ENCODE results near the gene DNALI1.
A peak's percentile ranks its signal among the peaks of the same experiment; 100 is the strongest.
"Not testable (repeated sequence)": the region's sequence is repeated elsewhere in the genome, so short reads cannot be mapped to it uniquely, and the experiment has no call there.

DNALI1 gene

GRCh38 chr1:37553927-37554808 is 2.6 kb upstream of the DNALI1 start, which contains the start of gene SNIP1:
Gene SNIP1 (minus strand): TSS chr1:37554293. CDS start chr1:37554229, 64 bp downstream.
- peak; percentile 65 to 79 (median 78) for DNase-seq (ENCODE audit: low read depth in 4 of 4, low spot score in 1 of 4)

- no peak for DNase-seq (ENCODE audit: low read depth in 4 of 4, low spot score in 1 of 4)
These were observed 662 bp downstream of the DNALI1 start for GRCh38 chr1:37557402-37557801.

GRCh38 chr1:37558411-37558810 is 1.7 kb downstream of the DNALI1 start:
- no peak for DNase-seq (ENCODE audit: low read depth in 4 of 4, low spot score in 1 of 4)

GRCh38 chr1:37559080-37559479 is 2.3 kb downstream of the DNALI1 start:
- no peak for DNase-seq (ENCODE audit: low read depth in 4 of 4, low spot score in 1 of 4)

GRCh38 chr1:37559957-37560379 is 3.2 kb downstream of the DNALI1 start:
- DNase-seq (ENCODE audit: low read depth in 4 of 4, low spot score in 1 of 4), result not testable (repeated sequence)

- DNase-seq (ENCODE audit: low read depth in 4 of 4, low spot score in 1 of 4), result no peak
These were observed 3.8 kb downstream of the DNALI1 start for GRCh38 chr1:37560401-37561132.

GRCh38 chr1:37561133-37562132 is 4.7 kb downstream of the DNALI1 start:
- peak in 1 of 4 experiments; percentile 17 for DNase-seq (ENCODE audit: low read depth in 4 of 4, low spot score in 1 of 4)

- DNase-seq (ENCODE audit: low read depth in 4 of 4, low spot score in 1 of 4), result no peak
These were observed 6.2 kb downstream of the DNALI1 start for GRCh38 chr1:37562984-37563383.

GRCh38 chr1:37564892-37565291 is 8.2 kb downstream of the DNALI1 start:
- no peak for DNase-seq (ENCODE audit: low read depth in 4 of 4, low spot score in 1 of 4)

- DNase-seq (ENCODE audit: low read depth in 4 of 4, low spot score in 1 of 4), result no peak
These were observed 10.3 kb downstream of the DNALI1 start for GRCh38 chr1:37567023-37567422.

GRCh38 chr1:37570528-37571334 is 14.0 kb downstream of the DNALI1 start:
- no peak for DNase-seq (ENCODE audit: low read depth in 4 of 4, low spot score in 1 of 4)

- no peak for DNase-seq (ENCODE audit: low read depth in 4 of 4, low spot score in 1 of 4)
These were observed 18.2 kb downstream of the DNALI1 start for GRCh38 chr1:37574834-37575480.

GRCh38 chr1:37575692-37576091 is 19.0 kb downstream of the DNALI1 start:
- no peak for DNase-seq (ENCODE audit: low read depth in 4 of 4, low spot score in 1 of 4)

GRCh38 chr1:37584544-37584943 is 27.8 kb downstream of the DNALI1 start:
- not testable (repeated sequence) for DNase-seq (ENCODE audit: low read depth in 4 of 4, low spot score in 1 of 4)

GRCh38 chr1:37588939-37589338 is 32.2 kb downstream of the DNALI1 start:
- DNase-seq (ENCODE audit: low read depth in 4 of 4, low spot score in 1 of 4), result no peak

GRCh38 chr1:37593726-37594125 is 37.0 kb downstream of the DNALI1 start:
- DNase-seq (ENCODE audit: low read depth in 4 of 4, low spot score in 1 of 4), result no peak

- DNase-seq (ENCODE audit: low read depth in 4 of 4, low spot score in 1 of 4), result peak; percentile 93 to 97 (median 96)
These were observed 38.9 kb downstream of the DNALI1 start, which contains the start of gene GNL2 for GRCh38 chr1:37595440-37596181. Gene GNL2 (minus strand): TSS chr1:37595937. CDS start chr1:37595822, 115 bp downstream.

GRCh38 chr1:37596182-37596667 is 39.5 kb downstream of the DNALI1 start:
- no peak for DNase-seq (ENCODE audit: low read depth in 4 of 4, low spot score in 1 of 4)
